Embryonic facial prominence (tissue), 1 donor: ENCODE results near the gene ZNF655.
"Not testable (repeated sequence)": the region's sequence is repeated elsewhere in the genome, so short reads cannot be mapped to it uniquely, and the experiment has no call there.

Experiments used
- DNase-seq: peaks from one replicate; pipeline ENCODE4 v3.0.0-alpha.2; 2016; ENCODE audit errors: extremely low spot score

The ZNF655 gene

DNA sequence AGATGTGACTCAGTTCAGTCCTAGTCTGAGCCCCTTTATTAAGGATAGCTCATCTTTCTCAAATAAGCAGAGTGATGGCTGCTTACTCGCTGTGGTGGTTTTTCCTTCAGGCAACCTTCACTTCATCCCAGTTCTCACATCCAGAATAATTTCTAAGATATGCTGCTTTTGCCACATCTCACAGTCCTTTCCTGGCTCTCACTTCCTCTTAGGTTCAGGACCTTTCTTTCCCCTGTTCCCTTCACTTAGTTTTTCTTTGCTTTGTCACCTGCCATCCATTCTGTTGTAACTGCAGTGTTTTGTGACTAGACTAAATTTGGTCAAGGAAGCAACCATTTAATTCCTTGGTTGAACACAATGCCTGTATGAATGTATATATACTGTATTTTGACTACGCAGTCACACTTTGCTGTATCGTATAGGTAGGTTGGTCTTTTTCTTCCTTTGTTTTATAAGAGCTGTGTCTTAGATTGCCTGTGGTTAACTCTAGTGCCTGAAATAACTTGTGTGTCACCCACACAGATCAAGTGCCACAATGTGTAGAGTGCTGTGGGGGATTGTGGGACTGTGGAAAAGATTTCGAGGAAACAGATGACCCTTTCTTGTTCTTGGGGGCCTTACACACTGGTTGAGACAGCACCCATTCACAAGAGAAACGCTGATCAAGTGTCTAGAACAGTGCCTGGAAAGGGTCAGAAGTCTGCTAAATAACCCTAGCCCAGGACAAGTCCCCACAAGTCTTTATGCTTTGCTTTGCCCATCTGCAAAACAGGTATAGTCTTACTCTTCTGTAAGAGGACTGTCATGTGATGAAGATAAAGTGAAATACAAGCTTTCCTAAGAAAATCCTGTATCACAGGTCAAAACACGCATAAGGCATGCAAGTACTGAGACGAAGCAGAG lies 2.6 kb downstream of the ZNF655 start:
- no peak for DNase-seq

GRCh38 chr7:99561737-99562051 lies 3.3 kb downstream of the ZNF655 start:
- no peak for DNase-seq

DNA sequence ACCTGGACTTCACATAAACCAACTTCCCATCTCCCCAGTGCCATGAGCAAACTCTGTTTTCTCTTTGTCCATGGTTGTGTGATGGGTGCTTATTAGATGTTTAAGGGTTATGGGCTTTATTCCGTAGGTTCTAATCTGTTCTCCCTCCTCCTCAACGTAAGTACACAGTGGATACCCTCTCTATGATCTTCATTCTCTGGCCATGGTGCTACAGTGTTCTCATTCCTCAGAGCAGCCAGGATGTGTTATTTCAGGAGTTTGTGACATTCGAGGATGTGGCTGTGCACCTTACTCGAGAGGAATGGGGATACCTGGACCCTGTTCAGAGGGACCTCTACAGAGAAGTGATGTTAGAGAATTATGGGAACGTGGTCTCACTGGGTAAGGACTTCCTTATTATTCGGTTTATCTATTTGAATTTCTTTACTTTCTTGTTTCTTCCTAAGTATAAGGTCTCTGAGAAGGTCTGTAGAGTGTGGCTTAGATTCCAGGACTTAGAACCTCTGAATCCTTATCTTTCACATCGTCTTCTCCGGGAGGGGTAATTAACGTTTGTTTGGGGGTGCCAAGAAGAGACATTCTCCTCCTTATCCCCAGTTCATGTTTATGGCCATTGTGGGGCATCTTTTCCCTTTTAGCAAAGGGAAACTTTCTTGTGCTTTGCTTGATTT lies 3.8 kb downstream of the ZNF655 start:
- DNase-seq = no peak

- no peak for DNase-seq
These were observed 4.4 kb downstream of the ZNF655 start for GRCh38 chr7:99562832-99563231.

- no peak for DNase-seq
These were observed 5.2 kb downstream of the ZNF655 start for GRCh38 chr7:99563650-99564049.

DNA sequence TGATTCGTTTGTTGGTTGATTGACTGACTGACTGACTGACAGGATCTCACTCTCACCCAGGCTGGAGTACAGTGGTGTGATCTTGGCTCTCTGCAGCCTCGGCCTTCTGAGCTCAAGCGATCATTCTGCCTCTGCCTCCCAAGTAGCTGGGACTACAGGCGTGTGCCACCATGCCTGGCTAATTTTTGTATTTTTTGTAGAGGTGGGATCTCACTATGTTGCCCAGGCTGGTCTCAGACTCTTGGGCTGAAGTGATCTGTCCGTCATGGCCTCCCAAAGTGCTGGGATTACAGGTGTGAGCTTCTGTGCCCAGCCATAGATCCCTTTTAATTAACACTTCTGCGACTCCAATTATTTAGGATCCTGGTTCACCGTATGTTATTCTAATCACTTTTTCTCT lies 10.3 kb downstream of the ZNF655 start:
- DNase-seq = not testable (repeated sequence)

GRCh38 chr7:99571768-99572167 lies 13.3 kb downstream of the ZNF655 start:
- DNase-seq = no peak

GRCh38 chr7:99573257-99573656 lies 14.8 kb downstream of the ZNF655 start:
- no peak for DNase-seq

DNA sequence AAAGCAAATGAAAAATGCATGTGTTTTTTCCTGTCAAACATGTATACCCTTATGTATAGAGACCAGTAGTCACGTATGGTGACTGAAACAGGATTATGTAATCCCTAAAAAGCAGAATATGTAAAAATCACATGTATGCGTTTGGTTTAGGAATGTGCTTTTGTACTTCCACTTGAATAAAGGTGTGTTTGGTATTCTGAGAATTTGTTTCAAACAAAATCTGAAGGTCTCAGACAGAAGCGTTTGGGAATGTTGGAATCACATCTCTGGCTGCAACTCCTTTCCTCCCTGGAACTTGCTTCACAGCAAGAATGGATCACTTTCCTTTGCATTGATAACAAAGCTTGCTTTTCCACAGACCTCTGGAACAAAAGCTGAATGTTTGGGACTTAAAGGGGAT lies 17.8 kb downstream of the ZNF655 start:
- DNase-seq = no peak

DNA sequence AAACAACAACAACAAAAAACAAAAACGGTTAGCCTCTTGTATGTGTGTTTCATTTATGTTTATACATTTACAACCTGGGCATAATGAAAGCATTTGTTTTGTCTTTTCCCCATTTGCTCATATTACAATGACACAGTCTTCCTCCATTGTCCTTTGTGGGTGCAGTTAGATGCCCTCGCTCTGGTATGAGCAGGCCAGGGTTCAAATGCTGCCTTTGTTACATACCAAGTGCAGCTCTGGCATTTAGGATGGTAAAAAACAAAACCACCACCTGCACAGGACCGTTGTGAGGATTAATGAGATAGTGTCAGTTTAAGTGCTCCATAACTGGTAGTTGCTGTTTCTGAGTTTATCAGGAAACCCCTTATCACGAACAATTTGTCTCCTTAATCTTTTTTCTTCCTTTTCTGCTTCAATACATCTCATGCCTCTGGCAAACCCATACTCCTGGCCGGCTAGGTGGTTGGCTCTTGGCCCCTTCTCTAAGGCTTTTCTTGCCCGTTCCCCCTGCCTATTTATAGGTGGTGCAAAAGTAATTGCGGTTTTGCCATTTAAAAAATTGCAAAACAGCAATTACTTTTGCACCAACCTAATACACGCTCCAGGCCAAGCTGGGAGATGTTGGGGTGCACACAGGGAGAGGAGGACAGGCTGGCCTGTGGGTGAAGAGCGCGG lies 21.0 kb downstream of the ZNF655 start:
- no peak for DNase-seq

- peak; percentile 28 for DNase-seq
These were observed 21.7 kb downstream of the ZNF655 start for GRCh38 chr7:99579956-99580777.

DNA sequence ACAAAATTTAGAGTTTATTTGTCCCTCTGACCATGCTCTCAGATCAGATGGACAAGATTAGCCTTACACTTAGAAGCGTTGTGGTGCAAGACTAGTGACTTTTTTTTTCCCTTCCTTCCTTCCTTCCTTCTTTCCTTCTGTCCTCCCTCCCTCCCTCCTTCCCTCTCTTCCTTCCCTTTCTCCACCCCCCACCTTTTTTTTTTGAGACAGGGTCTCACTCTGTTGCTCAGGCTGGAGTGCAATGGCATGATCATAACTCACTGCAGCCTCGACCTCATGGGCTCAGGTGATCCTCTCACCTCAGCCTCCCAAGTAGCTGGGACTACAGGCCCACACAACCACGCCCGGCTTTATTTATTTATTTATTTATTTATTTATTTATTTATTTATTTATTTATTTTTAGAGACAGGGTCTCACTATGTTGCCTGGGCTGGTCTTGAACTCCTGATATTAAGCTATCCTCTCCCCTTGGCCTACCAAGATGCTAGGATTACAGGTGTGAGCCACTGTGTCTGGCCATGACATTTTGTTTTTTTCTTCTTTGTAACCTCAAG lies 22.4 kb downstream of the ZNF655 start:
- DNase-seq = not testable (repeated sequence)

- DNase-seq = no peak
These were observed 30.4 kb downstream of the ZNF655 start for GRCh38 chr7:99588868-99589267.

DNA sequence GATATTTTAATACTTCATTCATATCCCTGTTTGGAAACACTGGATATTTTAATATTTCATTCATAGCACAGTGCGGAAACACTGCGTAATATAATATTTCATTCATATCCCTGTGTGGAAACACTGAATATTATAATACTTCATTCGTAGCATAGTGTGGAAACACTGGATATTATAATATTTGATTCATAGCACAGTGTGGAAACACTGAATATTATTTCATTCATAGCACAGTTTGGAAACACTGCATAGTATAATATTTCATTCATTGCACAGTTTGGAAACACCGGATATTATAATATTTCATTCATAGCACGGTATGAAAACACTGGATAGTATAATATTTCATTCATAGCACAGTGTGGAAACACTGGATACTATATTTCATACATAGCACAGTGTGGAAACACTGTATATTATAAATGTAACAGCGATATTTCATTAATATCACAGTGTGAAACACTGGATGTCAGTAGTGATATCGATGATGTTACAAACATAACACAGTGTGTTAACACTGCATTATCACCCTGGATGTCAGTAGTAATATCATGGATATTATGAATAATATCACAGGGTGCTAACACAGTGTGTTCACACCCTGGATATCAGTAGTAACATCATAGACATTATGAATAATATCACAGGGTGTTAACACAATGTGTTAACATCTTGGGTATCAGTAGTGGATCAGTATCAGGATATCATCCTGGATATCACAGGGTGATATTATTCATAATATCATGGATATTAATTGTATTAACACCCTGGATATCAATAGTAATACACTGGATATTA lies 36.7 kb downstream of the ZNF655 start:
- no peak for DNase-seq

- DNase-seq = no peak
These were observed 38.0 kb downstream of the ZNF655 start for GRCh38 chr7:99596408-99596955.

GRCh38 chr7:99597762-99598501 lies 39.5 kb downstream of the ZNF655 start, which contains the start of gene TMEM225B:
Gene TMEM225B, plus strand, starts transcription at chr7:99598267. Its CDS starts 6,122 bp downstream, at chr7:99604389.
- DNase-seq = no peak

DNA sequence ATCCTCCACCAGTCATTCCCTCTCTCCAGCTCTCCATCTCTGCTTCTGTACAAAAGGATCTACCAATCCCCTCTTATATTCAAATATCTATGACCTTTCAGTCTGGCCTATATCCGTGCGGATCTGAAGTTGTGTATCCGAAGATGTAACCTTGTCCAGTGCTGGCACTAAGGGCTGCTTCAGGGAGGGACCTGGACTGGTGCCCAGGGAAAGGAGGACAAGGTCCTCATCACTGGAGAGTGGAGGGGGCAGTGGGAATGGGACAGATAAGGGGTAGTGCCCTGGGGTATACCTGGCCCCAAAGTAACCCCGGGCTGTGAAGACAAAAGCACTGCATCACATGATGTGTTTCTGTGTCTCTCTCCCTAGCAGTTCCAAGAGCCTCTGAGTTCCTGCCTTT lies 41.4 kb downstream of the ZNF655 start:
- DNase-seq = no peak

DNA sequence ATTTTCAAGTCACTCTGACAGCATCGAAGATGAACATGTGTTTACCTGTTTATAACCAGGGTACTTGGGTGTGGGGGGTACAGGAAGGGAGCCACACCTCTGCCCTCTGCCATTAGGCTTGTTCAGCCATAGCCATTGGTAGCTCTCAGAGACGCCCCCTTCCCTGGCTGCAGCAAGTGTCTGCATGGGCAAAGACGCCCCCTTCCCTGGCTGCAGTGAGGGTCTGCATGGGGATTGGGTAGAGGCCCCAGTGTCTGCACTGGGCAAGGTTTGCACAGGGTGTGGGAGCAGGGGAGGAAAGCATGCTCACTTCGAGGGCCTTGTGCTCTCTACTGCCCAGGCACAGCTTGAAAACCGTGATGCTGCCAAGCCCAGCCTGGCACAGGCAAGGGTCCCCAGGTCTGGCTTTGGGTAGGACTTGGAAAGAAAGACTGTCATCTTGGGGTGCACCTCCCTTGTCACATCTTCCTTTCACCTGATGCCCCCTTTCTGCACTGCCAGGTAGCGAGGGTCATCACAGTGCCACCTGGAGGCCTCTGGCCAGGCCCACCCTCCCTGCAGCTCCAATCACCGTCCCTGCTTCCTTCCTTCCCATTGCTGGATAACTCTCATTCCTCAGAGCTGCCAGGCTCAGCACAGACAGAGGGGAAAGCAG lies 43.3 kb downstream of the ZNF655 start:
- no peak for DNase-seq

GRCh38 chr7:99605527-99605926 lies 47.1 kb downstream of the ZNF655 start:
- no peak for DNase-seq
